ENCODE results near the gene PRDM10. TPM values are rescaled to one million over a fixed set of nuclear protein-coding genes. Genes with fewer than 3 reads are reported as not detected.
"Not testable (repeated sequence)": the region's sequence is repeated elsewhere in the genome, so short reads cannot be mapped to it uniquely, and the experiment has no call there.

The PRDM10 gene
- total RNA-seq, 4 donors from 2014 or later, result 7.8 to 18.6 (median 9.7) TPM

DNA sequence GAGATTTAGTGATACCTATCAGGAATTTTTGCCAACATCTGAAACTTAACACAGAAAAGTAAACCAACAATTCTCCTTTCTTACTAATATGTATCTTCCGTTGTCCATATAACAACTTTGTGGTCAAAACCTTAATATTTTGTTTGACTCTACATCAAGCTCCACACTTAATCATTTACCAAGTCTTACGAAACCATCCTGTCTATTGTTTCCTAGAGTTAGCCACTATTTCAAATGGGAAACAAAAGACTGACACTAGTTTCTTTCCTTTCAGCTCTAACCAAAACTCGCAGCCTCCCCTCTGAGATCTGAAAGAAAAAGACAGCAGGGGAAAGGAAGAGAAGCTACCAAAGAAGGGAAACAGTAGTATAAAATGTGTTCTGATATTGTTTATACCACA is 26.5 kb upstream of the PRDM10 start:
- WGBS, 2 donors, result 83 to 89% methylated on average over 3 of the region's 3 CpGs
- H3K4me3 ChIP-seq (replicated peaks in 1 of 3), result no peak overlapping the region
- no peaks in the 10 kb centered on the region for H3K36me3 ChIP-seq

DNA sequence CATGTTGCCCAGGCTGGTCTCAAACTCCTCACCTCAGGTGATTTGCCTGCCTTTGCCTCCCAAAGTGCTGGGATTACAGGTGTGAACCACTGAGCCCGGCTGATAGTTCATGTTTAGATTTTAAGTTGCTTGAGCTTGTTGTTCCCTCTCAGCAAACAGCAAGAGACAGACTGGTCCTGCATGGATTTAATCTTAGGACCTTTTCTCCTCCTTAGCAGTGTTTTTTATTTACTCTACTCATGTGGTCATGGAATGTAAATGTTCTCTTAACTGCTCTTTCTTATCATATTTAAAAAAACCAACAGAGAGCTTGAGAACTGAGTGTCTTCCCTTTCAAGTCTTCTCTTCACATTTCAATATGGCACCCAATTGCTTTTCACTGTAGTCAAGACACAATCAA is 22.7 kb upstream of the PRDM10 start:
- Histone ChIP-seq H3K36me3 (no peaks in the 10 kb centered on the region), H3K4me1 (peaks cover 4 to 15% of the 10 kb centered on the region in 2 donors), H3K4me3 (replicated peaks in 1 of 3) (no peak overlapping the region), H3K9me3 (no peaks in the 10 kb centered on the region), H3K27ac (no peak overlapping the region), H3K27me3 (no peaks in the 10 kb centered on the region)
- 75 to 94% methylated on average over 1 of the region's 1 CpG for WGBS, 2 donors
- no peak for TF ChIP-seq POLR2A (IDR thresholded peaks at IDR 0.05)
- TF ChIP-seq, protein P1, sequence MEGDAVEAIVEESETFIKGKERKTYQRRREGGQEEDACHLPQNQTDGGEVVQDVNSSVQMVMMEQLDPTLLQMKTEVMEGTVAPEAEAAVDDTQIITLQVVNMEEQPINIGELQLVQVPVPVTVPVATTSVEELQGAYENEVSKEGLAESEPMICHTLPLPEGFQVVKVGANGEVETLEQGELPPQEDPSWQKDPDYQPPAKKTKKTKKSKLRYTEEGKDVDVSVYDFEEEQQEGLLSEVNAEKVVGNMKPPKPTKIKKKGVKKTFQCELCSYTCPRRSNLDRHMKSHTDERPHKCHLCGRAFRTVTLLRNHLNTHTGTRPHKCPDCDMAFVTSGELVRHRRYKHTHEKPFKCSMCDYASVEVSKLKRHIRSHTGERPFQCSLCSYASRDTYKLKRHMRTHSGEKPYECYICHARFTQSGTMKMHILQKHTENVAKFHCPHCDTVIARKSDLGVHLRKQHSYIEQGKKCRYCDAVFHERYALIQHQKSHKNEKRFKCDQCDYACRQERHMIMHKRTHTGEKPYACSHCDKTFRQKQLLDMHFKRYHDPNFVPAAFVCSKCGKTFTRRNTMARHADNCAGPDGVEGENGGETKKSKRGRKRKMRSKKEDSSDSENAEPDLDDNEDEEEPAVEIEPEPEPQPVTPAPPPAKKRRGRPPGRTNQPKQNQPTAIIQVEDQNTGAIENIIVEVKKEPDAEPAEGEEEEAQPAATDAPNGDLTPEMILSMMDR (IDR thresholded peaks at IDR 0.05), result no peak
- intact Hi-C loops (cut with DNase I), result no loop called here
- no peak for DNase-seq

More for the DNA sequence above, 26.5 kb upstream of the PRDM10 start:
- no peak for TF ChIP-seq POLR2A (IDR thresholded peaks at IDR 0.05)
- TF ChIP-seq, protein P1 (IDR thresholded peaks at IDR 0.05), result no peak
- Histone ChIP-seq H3K9me3 (no peaks in the 10 kb centered on the region), H3K27me3 (no peaks in the 10 kb centered on the region), H3K27ac (no peak overlapping the region), H3K4me1 (peaks cover 0 to 8% of the 10 kb centered on the region in 2 donors)
- intact Hi-C loops (cut with DNase I), result no loop called here
- DNase-seq, result no peak

DNA sequence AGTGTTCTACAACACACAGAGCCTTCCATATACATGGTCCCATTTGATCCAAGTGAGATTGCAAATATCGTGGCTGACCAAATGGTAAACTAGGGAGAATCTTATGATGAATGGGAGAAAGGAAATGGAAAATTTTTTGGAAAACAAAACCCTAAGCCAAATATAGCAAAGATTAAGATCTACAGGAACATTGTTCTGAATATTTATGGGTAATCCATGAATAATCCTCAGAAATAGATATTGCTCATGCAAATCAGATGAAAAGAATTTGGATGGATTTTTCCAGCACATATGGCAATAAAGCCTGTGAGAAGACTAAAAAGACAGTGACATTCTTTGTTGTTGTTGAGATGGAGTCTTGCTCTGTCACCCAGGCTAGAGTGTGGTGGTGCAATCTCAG is 21.7 kb upstream of the PRDM10 start:
- TF ChIP-seq POLR2A (IDR thresholded peaks at IDR 0.05), result no peak
- TF ChIP-seq, protein P1 (IDR thresholded peaks at IDR 0.05), result no peak
- no peak overlapping the region for H3K27ac ChIP-seq
- no peak overlapping the region for H3K4me3 ChIP-seq (replicated peaks in 1 of 3)
- 76 to 77% methylated on average over 1 of the region's 1 CpG for WGBS, 2 donors
- peaks cover 4 to 15% of the 10 kb centered on the region in 2 donors for H3K4me1 ChIP-seq
- H3K36me3 ChIP-seq, result no peaks in the 10 kb centered on the region
- H3K27me3 ChIP-seq, result no peaks in the 10 kb centered on the region
- DNase-seq, result no peak
- H3K9me3 ChIP-seq, result no peaks in the 10 kb centered on the region
- intact Hi-C loops (cut with DNase I), result no loop called here

DNA sequence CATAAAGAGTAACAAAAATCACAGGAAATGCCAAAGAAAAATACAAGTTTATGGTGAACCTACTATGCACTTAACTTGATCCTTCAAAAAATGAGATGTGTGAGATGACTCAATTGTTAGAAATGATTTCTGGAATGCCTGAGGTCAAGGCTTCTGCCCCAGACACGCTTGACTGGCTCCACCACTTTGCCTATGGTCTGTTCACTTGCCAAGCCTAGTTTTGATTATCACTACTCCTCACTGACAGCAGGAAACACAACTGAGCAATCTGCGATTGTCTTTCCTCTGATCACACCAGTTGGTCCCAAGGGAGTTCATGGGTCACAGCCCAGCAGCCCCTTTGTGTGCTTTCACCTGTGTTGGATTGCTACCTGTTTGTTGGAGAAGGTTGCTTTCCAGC is 20.6 kb upstream of the PRDM10 start:
- Histone ChIP-seq H3K27ac (peak overlapping the region; percentile 7 to 39 (median 24)), H3K4me1 (peaks cover 4 to 15% of the 10 kb centered on the region in 2 donors), H3K4me3 (replicated peaks in 1 of 3) (no peak overlapping the region), H3K27me3 (no peaks in the 10 kb centered on the region), H3K9me3 (no peaks in the 10 kb centered on the region), H3K36me3 (no peaks in the 10 kb centered on the region)
- peak; percentile 72 to 75 for DNase-seq
- TF ChIP-seq, protein P1 (IDR thresholded peaks at IDR 0.05), result no peak
- no peak for TF ChIP-seq POLR2A (IDR thresholded peaks at IDR 0.05)
- intact Hi-C loops (cut with DNase I), result no loop called here
- WGBS, 2 donors, result 15 to 20% methylated on average over 2 of the region's 2 CpGs

DNA sequence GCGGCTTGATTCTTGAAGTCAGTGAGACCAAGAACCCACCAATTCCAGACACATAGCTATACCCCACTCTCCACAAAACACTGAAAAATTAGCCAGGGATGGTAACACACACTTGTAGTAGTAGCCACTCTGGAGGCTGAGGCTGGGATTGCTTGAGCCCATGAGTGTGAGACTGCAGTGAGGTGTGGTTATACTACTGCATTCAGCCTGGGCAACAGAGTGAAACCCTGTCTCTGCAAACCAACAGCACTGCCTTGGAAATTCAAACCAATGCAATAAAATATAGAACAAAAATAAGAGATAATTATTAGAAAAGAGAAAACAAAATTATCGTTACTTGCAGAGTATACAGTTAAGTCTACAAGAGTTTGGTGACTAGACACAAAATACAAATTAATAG is 20.2 kb upstream of the PRDM10 start:
- TF ChIP-seq, protein P1 (IDR thresholded peaks at IDR 0.05), result no peak
- no peak for TF ChIP-seq POLR2A (IDR thresholded peaks at IDR 0.05)
- no peaks in the 10 kb centered on the region for H3K9me3 ChIP-seq
- H3K36me3 ChIP-seq, result no peaks in the 10 kb centered on the region
- no peak overlapping the region for H3K4me3 ChIP-seq (replicated peaks in 1 of 3)
- intact Hi-C loops (cut with DNase I), result no loop called here
- H3K27ac ChIP-seq, result peak overlapping the region in 2 of 3 donors; percentile 7 to 39
- WGBS, 2 donors, result 94 to 96% methylated on average over 2 of the region's 2 CpGs
- H3K27me3 ChIP-seq, result no peaks in the 10 kb centered on the region
- peaks cover 4 to 15% of the 10 kb centered on the region in 2 donors for H3K4me1 ChIP-seq
- peak; percentile 36 to 51 for DNase-seq

DNA sequence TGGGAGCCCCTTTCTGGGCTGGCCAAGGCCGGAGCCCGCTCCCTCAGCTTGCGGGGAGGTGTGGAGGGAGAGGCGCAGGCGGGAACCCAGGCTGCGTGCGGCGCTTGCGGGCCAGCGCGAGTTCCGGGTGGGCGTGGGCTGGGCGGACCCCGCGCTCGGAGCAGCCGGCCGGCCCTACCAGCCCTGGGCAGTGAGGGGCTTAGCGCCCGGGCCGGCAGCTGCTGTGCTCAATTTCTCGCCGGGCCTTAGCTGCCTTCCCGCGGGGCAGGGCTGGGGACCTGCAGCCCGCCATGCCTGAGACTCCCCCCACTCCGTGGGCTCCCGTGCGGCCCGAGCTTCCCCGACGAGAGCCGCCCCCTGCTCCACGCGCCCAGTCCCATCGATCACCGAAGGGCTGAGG is 19.0 kb upstream of the PRDM10 start:
- peaks cover 4 to 15% of the 10 kb centered on the region in 2 donors for H3K4me1 ChIP-seq
- H3K27me3 ChIP-seq; H3K4me3 ChIP-seq (replicated peaks in 1 of 3); H3K27ac ChIP-seq; DNase-seq; H3K36me3 ChIP-seq; H3K9me3 ChIP-seq; intact Hi-C loops (cut with DNase I): not testable (repeated sequence)
- 97% methylated on average over 20 of the region's 38 CpGs; no CpG with 5 or more reads in 1 of the 2 donors for WGBS, 2 donors
